ENCODE measurements around the gene OLFM4. TPM values are rescaled to one million over a fixed set of nuclear protein-coding genes. Genes with fewer than 3 reads are reported as not detected.

The OLFM4 gene
- polyA plus RNA-seq, 1 donor (not counting 4 experiments of a cell fraction or from before 2014, with no cell fraction given), result not detected

DNA sequence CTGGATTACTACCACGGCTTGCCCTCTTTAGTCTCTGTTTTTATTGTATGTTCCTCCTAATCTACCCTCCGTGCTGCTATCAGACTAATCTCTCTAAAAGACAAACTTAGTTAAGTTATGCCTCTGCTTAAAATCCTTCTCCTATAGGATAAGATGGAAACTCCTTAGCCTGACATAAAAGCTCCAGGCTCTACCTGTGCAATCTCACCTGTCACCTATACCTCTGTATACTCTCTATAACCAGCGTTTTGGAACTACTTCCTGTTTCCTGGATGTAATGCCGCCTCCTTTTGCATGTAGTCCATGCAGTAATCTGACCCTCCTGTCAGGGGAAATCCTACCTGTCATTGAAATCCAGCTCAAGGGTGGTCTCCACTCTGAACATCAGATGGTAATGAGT lies 41.2 kb downstream of the OLFM4 start:
- no peak overlapping the region for H3K4me3 ChIP-seq (ENCODE audit: control insufficient read depth in 2 of 3, extremely low read depth in 1 of 3, insufficient read depth in 2 of 3, low read depth in 1 of 3, low read length in 3 of 3)
- DNase-seq (ENCODE audit: low read depth, low spot score), result no peak
- H3K27ac ChIP-seq (ENCODE audit: control insufficient read depth, insufficient read depth, low read length), result no peak overlapping the region
- H3K4me2 ChIP-seq (ENCODE audit: control insufficient read depth, extremely low read depth, insufficient read depth, low read depth, low read length), result no peak overlapping the region
- no peak for FAIRE-seq
- no peaks in the 10 kb centered on the region for H3K79me2 ChIP-seq (ENCODE audit: control insufficient read depth, insufficient read depth, low read length)
- dilution Hi-C loops (cut with MboI; ENCODE audit: extremely low pct_ligation_motif_present, low sequenced_read_pairs), result no loop called here
- H2AFZ ChIP-seq (ENCODE audit: control insufficient read depth, low read length), result no peak overlapping the region
- H4K20me1 ChIP-seq (ENCODE audit: control insufficient read depth, extremely low read depth, insufficient read depth, low read length), result no peaks in the 10 kb centered on the region
- no peak overlapping the region for H3K9ac ChIP-seq (ENCODE audit: control insufficient read depth, extremely low read depth, insufficient read depth, low read length)
- TF ChIP-seq, protein P1, sequence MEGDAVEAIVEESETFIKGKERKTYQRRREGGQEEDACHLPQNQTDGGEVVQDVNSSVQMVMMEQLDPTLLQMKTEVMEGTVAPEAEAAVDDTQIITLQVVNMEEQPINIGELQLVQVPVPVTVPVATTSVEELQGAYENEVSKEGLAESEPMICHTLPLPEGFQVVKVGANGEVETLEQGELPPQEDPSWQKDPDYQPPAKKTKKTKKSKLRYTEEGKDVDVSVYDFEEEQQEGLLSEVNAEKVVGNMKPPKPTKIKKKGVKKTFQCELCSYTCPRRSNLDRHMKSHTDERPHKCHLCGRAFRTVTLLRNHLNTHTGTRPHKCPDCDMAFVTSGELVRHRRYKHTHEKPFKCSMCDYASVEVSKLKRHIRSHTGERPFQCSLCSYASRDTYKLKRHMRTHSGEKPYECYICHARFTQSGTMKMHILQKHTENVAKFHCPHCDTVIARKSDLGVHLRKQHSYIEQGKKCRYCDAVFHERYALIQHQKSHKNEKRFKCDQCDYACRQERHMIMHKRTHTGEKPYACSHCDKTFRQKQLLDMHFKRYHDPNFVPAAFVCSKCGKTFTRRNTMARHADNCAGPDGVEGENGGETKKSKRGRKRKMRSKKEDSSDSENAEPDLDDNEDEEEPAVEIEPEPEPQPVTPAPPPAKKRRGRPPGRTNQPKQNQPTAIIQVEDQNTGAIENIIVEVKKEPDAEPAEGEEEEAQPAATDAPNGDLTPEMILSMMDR (optimal IDR thresholded peaks at IDR 0.05 in 1 of 3, IDR thresholded peaks at IDR 0.05 in 1 of 3, conservative IDR thresholded peaks at IDR 0.05 in 1 of 3; ENCODE audit: extremely low read depth in 1 of 3, insufficient read depth in 2 of 3, low read length in 3 of 3), result no peak
- no peak for TF ChIP-seq EZH2 (IDR thresholded peaks at IDR 0.05; ENCODE audit: low read length)
- H3K9me3 ChIP-seq (ENCODE audit: control insufficient read depth, low read depth, low read length), result no peaks in the 10 kb centered on the region
- H3K9me1 ChIP-seq (ENCODE audit: control insufficient read depth, extremely low read depth, insufficient read depth, low read length), result no peaks in the 10 kb centered on the region
- no peaks in the 10 kb centered on the region for H3K36me3 ChIP-seq (ENCODE audit: control insufficient read depth in 2 of 2, extremely low read depth in 1 of 2, insufficient read depth in 2 of 2, low read length in 2 of 2)
- H3K27me3 ChIP-seq (ENCODE audit: control insufficient read depth, extremely low read depth, insufficient read depth, low read length), result no peaks in the 10 kb centered on the region
- no peaks in the 10 kb centered on the region for H3K4me1 ChIP-seq (ENCODE audit: control insufficient read depth, extremely low read depth, insufficient read depth, low read length)

- Histone ChIP-seq H3K4me3 (ENCODE audit: control insufficient read depth in 2 of 3, extremely low read depth in 1 of 3, insufficient read depth in 2 of 3, low read depth in 1 of 3, low read length in 3 of 3) (no peak overlapping the region), H3K4me2 (ENCODE audit: control insufficient read depth, extremely low read depth, insufficient read depth, low read depth, low read length) (no peak overlapping the region), H3K9me1 (ENCODE audit: control insufficient read depth, extremely low read depth, insufficient read depth, low read length) (no peaks in the 10 kb centered on the region), H3K79me2 (ENCODE audit: control insufficient read depth, insufficient read depth, low read length) (no peaks in the 10 kb centered on the region), H3K27ac (ENCODE audit: control insufficient read depth, insufficient read depth, low read length) (no peak overlapping the region), H3K4me1 (ENCODE audit: control insufficient read depth, extremely low read depth, insufficient read depth, low read length) (no peaks in the 10 kb centered on the region), H3K27me3 (ENCODE audit: control insufficient read depth, extremely low read depth, insufficient read depth, low read length) (no peaks in the 10 kb centered on the region), H2AFZ (ENCODE audit: control insufficient read depth, low read length) (no peak overlapping the region), H4K20me1 (ENCODE audit: control insufficient read depth, extremely low read depth, insufficient read depth, low read length) (no peaks in the 10 kb centered on the region), H3K9me3 (ENCODE audit: control insufficient read depth, low read depth, low read length) (no peaks in the 10 kb centered on the region), H3K9ac (ENCODE audit: control insufficient read depth, extremely low read depth, insufficient read depth, low read length) (no peak overlapping the region), H3K36me3 (ENCODE audit: control insufficient read depth in 2 of 2, extremely low read depth in 1 of 2, insufficient read depth in 2 of 2, low read length in 2 of 2) (no peaks in the 10 kb centered on the region)
- dilution Hi-C loops (cut with MboI; ENCODE audit: extremely low pct_ligation_motif_present, low sequenced_read_pairs), result no loop called here
- no peak for FAIRE-seq
- no peak for DNase-seq (ENCODE audit: low read depth, low spot score)
- no peak for TF ChIP-seq EZH2 (IDR thresholded peaks at IDR 0.05; ENCODE audit: low read length)
- TF ChIP-seq, protein P1 (optimal IDR thresholded peaks at IDR 0.05 in 1 of 3, IDR thresholded peaks at IDR 0.05 in 1 of 3, conservative IDR thresholded peaks at IDR 0.05 in 1 of 3; ENCODE audit: extremely low read depth in 1 of 3, insufficient read depth in 2 of 3, low read length in 3 of 3), result no peak
Observed at GRCh38 chr13:53073711-53074110, 45.1 kb downstream of the OLFM4 start.
